Liver (tissue), 9 donors: Measurements from ENCODE around the gene C2CD2. TPM values are rescaled to one million over a fixed set of nuclear protein-coding genes. Genes with fewer than 3 reads are reported as not detected.

Experiments
- DNase-seq: peaks from one replicate; pipeline ENCODE4 v3.0.0-alpha.2; 2017; ENCODE audit warnings: low spot score
- H3K27ac ChIP-seq, 2 donors: one replicate each; pipeline ENCODE4 v1.7.0; 2013; ENCODE audit warnings: inconsistent platforms in 2 of 2, low read length in 2 of 2, control low read depth in 1 of 2, low read depth in 1 of 2, mild to moderate bottlenecking in 1 of 2
- H3K27me3 ChIP-seq, 4 donors: one replicate each; pipeline versions ENCODE4 v1.6.1 to v1.7.0; 2013; ENCODE audit warnings: low read length in 3 of 4, inconsistent platforms in 1 of 4, mild to moderate bottlenecking in 1 of 4, moderate library complexity in 1 of 4; ENCODE audit not compliant: control insufficient read depth in 4 of 4, insufficient read depth in 4 of 4
- H3K36me3 ChIP-seq, 4 donors: one replicate each; pipeline versions ENCODE4 v1.6.1 to v1.7.0; 2013; ENCODE audit warnings: low read length in 3 of 4, mild to moderate bottlenecking in 3 of 4, low read depth in 1 of 4, moderate library complexity in 1 of 4; ENCODE audit not compliant: control insufficient read depth in 4 of 4, insufficient read depth in 3 of 4
- H3K4me1 ChIP-seq, 4 donors: one replicate each; pipeline versions ENCODE4 v1.6.1 to v1.7.0; 2013; ENCODE audit warnings: low read length in 3 of 4, mild to moderate bottlenecking in 3 of 4, moderate library complexity in 1 of 4; ENCODE audit not compliant: control insufficient read depth in 4 of 4, insufficient read depth in 4 of 4
- H3K4me3 ChIP-seq, 3 donors: one replicate each; pipeline versions ENCODE4 v1.6.1 to v1.7.0; 2013; ENCODE audit warnings: low read length in 3 of 3, control low read depth in 1 of 3, low read depth in 1 of 3, mild to moderate bottlenecking in 1 of 3
- H3K9ac ChIP-seq, 2 donors: one replicate each; pipeline ENCODE4 v1.7.0; 2013; ENCODE audit warnings: low read length in 2 of 2, mild to moderate bottlenecking in 2 of 2, moderate library complexity in 2 of 2, control low read depth in 1 of 2, low read depth in 1 of 2
- H3K9me3 ChIP-seq, 4 donors: one replicate each; pipeline versions ENCODE4 v1.6.1 to v1.7.0; 2013; ENCODE audit warnings: low read length in 3 of 4; ENCODE audit not compliant: control insufficient read depth in 4 of 4
- ATF3 ChIP-seq: IDR thresholded peaks from 2 replicates; pipeline ENCODE4 v1.6.1; 2016; ENCODE audit warnings: antibody characterized with exemption
- FOXA1 ChIP-seq: IDR thresholded peaks from 2 replicates; pipeline ENCODE4 v1.6.1; 2016; ENCODE audit warnings: antibody characterized with exemption
- FOXA2 ChIP-seq: IDR thresholded peaks from 2 replicates; pipeline ENCODE4 v1.6.1; 2016; ENCODE audit warnings: antibody characterized with exemption
- GABPA ChIP-seq, 2 donors: IDR thresholded peaks in 1 of 2; conservative IDR thresholded peaks in 1 of 2; 2 replicates each; pipeline ENCODE4 v1.6.1; 2016; ENCODE audit warnings: antibody characterized with exemption in 2 of 2, mild to moderate bottlenecking in 1 of 2, moderate library complexity in 1 of 2
- HNF4A ChIP-seq, 2 donors: conservative IDR thresholded peaks; 2 replicates each; pipeline ENCODE4 v1.6.1; 2016; ENCODE audit warnings: antibody characterized with exemption in 2 of 2, mild to moderate bottlenecking in 2 of 2
- JUND ChIP-seq, 2 donors: IDR thresholded peaks; 2 replicates each; pipeline ENCODE4 v1.6.1; 2016; ENCODE audit warnings: antibody characterized with exemption in 2 of 2
- MAX ChIP-seq: IDR thresholded peaks from 2 replicates; pipeline ENCODE4 v1.6.1; 2016; ENCODE audit warnings: antibody characterized with exemption
- NR2F2 ChIP-seq: IDR thresholded peaks from 2 replicates; pipeline ENCODE4 v1.6.1; 2016; ENCODE audit warnings: antibody characterized with exemption
- RAD21 ChIP-seq, 2 donors: IDR thresholded peaks; 2 replicates each; pipeline ENCODE4 v1.6.1; 2016; ENCODE audit warnings: antibody characterized with exemption in 2 of 2, mild to moderate bottlenecking in 2 of 2
- REST ChIP-seq: IDR thresholded peaks from 2 replicates; pipeline ENCODE4 v1.6.1; 2016; ENCODE audit warnings: antibody characterized with exemption, mild to moderate bottlenecking
- SP1 ChIP-seq: IDR thresholded peaks from 2 replicates; pipeline ENCODE4 v1.6.1; 2018; ENCODE audit warnings: antibody characterized with exemption, mild to moderate bottlenecking
- TAF1 ChIP-seq: conservative IDR thresholded peaks from 2 replicates; pipeline ENCODE4 v1.6.1; 2016; ENCODE audit warnings: antibody characterized with exemption, mild to moderate bottlenecking
- YY1 ChIP-seq: IDR thresholded peaks from 2 replicates; pipeline ENCODE4 v1.6.1; 2016; ENCODE audit warnings: antibody characterized with exemption, mild to moderate bottlenecking
- WGBS: extraction: QIAGEN DNeasy Blood & Tissue Kit; methylation state at CpG from one replicate; pipeline ENCODE4 v1.1.7; 2013; 5-methylcytosine and 5-hydroxymethylcytosine counted together
- polyA plus RNA-seq, 2 donors: library from polyadenylated mRNA; stranded (reverse) in 1 of 2; unstranded in 1 of 2; fragments of 200-250 nt in 1 of 2; fragments of >200 nt in 1 of 2; fragmentation: Nextera tagmentation in 1 of 2; extraction: Ambion mirVana in 1 of 2; gene quantifications; one replicate each; pipeline versions ENCODE4 v1.2.1 to v1.2.3, GENCODE V29; 2013 to 2015
- total RNA-seq, 2 donors: library from RNA; depleted of rRNA; stranded (reverse); fragments of >200 nt; gene quantifications; one replicate each; pipeline ENCODE4 v1.2.3, GENCODE V29; 2014
- TF ChIP-seq, protein P1 (sequence below): fragments of 150-350 bp; IDR thresholded peaks from 2 replicates; pipeline ENCODE4 v1.5.1; 2017; ENCODE audit warnings: improper control_type of control experiment, low read depth, low read length; ENCODE audit not compliant: missing input control
- TF ChIP-seq, protein P2 (sequence below): IDR thresholded peaks from 2 replicates; pipeline ENCODE4 v1.6.1; 2016; ENCODE audit warnings: antibody characterized with exemption
- donor health status: healthy.
- donor health status: healthy.
- donor health status: healthy.
- donor health status: healthy.
- donor health status: healthy.

Gene C2CD2
- total and polyA plus RNA-seq, 4 donors = 2.9 to 17.9 (median 6.0) TPM

- H3K4me3 ChIP-seq = no peak overlapping the region
- no peak for DNase-seq
- H3K9me3 ChIP-seq = no peaks in the 10 kb centered on the region
- 96% methylated on average over 5 of the region's 5 CpGs for WGBS
- H3K27me3 ChIP-seq = no peaks in the 10 kb centered on the region
- peaks cover 0 to 6% (median 2%) of the 10 kb centered on the region in 4 donors for H3K36me3 ChIP-seq
- H3K27ac ChIP-seq = no peak overlapping the region
- H3K4me1 ChIP-seq = no peaks in the 10 kb centered on the region
- TF ChIP-seq NR2F2 (no peak), FOXA2 (no peak), RAD21 (IDR thresholded peaks at IDR 0.05) (no peak), ATF3 (no peak), YY1 (no peak), JUND (IDR thresholded peaks at IDR 0.05) (no peak), FOXA1 (no peak)
- TF ChIP-seq, protein P1, sequence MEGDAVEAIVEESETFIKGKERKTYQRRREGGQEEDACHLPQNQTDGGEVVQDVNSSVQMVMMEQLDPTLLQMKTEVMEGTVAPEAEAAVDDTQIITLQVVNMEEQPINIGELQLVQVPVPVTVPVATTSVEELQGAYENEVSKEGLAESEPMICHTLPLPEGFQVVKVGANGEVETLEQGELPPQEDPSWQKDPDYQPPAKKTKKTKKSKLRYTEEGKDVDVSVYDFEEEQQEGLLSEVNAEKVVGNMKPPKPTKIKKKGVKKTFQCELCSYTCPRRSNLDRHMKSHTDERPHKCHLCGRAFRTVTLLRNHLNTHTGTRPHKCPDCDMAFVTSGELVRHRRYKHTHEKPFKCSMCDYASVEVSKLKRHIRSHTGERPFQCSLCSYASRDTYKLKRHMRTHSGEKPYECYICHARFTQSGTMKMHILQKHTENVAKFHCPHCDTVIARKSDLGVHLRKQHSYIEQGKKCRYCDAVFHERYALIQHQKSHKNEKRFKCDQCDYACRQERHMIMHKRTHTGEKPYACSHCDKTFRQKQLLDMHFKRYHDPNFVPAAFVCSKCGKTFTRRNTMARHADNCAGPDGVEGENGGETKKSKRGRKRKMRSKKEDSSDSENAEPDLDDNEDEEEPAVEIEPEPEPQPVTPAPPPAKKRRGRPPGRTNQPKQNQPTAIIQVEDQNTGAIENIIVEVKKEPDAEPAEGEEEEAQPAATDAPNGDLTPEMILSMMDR = no peak
- no peak overlapping the region for H3K9ac ChIP-seq
These were observed 66.2 kb downstream of the C2CD2 start for GRCh38 chr21:41887667-41888066.

- H3K36me3 ChIP-seq = peaks cover 0 to 6% (median 2%) of the 10 kb centered on the region in 4 donors
- H3K27me3 ChIP-seq = no peaks in the 10 kb centered on the region
- no peak overlapping the region for H3K9ac ChIP-seq
- 94% methylated on average over 7 of the region's 7 CpGs for WGBS
- H3K27ac ChIP-seq = no peak overlapping the region
- H3K9me3 ChIP-seq = no peaks in the 10 kb centered on the region
- no peak for TF ChIP-seq REST
- TF ChIP-seq YY1 = no peak
- no peak for TF ChIP-seq JUND (IDR thresholded peaks at IDR 0.05)
- TF ChIP-seq HNF4A (conservative IDR thresholded peaks at IDR 0.05) = no peak
- TF ChIP-seq, protein P1 = no peak
- no peak for TF ChIP-seq FOXA1
- no peak for TF ChIP-seq FOXA2
- TF ChIP-seq, protein P2, sequence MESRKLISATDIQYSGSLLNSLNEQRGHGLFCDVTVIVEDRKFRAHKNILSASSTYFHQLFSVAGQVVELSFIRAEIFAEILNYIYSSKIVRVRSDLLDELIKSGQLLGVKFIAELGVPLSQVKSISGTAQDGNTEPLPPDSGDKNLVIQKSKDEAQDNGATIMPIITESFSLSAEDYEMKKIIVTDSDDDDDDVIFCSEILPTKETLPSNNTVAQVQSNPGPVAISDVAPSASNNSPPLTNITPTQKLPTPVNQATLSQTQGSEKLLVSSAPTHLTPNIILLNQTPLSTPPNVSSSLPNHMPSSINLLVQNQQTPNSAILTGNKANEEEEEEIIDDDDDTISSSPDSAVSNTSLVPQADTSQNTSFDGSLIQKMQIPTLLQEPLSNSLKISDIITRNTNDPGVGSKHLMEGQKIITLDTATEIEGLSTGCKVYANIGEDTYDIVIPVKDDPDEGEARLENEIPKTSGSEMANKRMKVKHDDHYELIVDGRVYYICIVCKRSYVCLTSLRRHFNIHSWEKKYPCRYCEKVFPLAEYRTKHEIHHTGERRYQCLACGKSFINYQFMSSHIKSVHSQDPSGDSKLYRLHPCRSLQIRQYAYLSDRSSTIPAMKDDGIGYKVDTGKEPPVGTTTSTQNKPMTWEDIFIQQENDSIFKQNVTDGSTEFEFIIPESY = no peak
- TF ChIP-seq MAX = no peak
- TF ChIP-seq SP1 = no peak
- no peak for TF ChIP-seq TAF1
- no peak for TF ChIP-seq NR2F2
- TF ChIP-seq GABPA (IDR thresholded peaks at IDR 0.05 in 1 of 2, conservative IDR thresholded peaks at IDR 0.05 in 1 of 2) = no peak
- no peaks in the 10 kb centered on the region for H3K4me1 ChIP-seq
- no peak for DNase-seq
- H3K4me3 ChIP-seq = no peak overlapping the region
These were observed 67.5 kb downstream of the C2CD2 start for GRCh38 chr21:41886328-41886727.
